GM12864 (cell line): Measurements from ENCODE around the gene S1PR5.

Experiments used
- DNase-seq: peaks from one replicate; pipeline ENCODE4 v3.0.0-alpha.2; 2011; ENCODE audit warnings: low read depth
- H3K4me3 ChIP-seq: 2 replicates; pipeline ENCODE4 v1.5.1; 2011; ENCODE audit warnings: mild to moderate bottlenecking, low read depth, low read length, control low read depth
- CTCF ChIP-seq: IDR thresholded peaks from 2 replicates; pipeline ENCODE4 v1.5.1; 2011; ENCODE audit warnings: low read depth, mild to moderate bottlenecking, moderate library complexity, low read length, control low read depth, inconsistent platforms; ENCODE audit errors: missing control alignments

The S1PR5 gene

GRCh38 chr19:10503002-10503789 is 14.1 kb downstream of the S1PR5 start, which contains the start of gene KEAP1:
Gene KEAP1 (minus strand): TSS chr19:10503356. CDS start chr19:10500033, 3,323 bp downstream.
- H3K4me3 ChIP-seq = peak within 1 kb of the TSS; percentile 95
- TF ChIP-seq CTCF = no peak
- no peak for DNase-seq

- DNase-seq = peak; percentile 71
- peak overlapping the region; percentile 95 for H3K4me3 ChIP-seq
- TF ChIP-seq CTCF = no peak
Observed at GRCh38 chr19:10502524-10503001, 14.7 kb downstream of the S1PR5 start.

DNA sequence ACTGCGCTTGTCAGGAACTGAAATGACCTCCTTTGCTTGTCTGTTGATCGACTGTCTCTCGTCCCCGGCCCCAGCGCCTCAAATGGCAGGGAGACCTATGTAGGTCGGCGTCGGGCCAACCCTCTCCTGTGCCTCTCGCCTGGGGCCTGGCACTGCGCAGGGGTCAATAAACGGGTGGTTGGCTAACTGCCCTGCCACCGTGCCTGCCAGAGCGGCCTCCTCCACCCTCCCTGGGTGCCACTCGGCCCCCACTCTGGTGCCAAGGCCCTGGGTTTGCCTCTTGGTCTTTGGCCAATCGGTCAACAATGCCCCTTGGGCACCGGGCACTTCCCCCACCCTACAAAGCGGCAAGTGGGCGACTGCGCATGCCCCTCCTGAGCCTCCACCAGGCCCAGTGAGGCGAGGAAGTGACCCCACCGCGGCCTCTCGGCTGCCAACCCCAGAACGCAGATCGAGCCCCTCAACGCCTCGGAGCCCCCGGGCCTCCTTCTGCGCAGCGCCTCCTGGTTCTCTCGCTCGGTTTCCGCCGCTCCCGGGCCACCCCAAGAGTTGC is 15.2 kb downstream of the S1PR5 start:
- H3K4me3 ChIP-seq = peak overlapping the region; percentile 95
- no peak for TF ChIP-seq CTCF
- DNase-seq = no peak

DNA sequence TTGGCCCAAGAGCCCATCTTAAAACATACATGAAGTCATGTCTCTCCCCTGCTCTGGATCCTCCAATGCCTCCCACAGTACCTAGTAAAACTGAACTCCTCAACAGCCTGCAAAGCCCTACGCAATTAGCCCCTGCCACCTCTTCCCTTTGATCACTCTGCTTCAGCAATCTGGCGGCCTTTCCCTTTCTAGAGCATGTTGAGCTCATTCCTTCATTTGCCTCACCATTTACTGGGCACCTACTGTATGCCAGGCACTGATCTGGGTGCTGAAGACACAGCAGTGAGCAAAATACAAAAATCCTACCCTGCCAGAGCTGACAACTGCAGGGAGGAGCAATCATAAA is 17.0 kb downstream of the S1PR5 start:
- no peak for TF ChIP-seq CTCF

GRCh38 chr19:10499550-10500246 is 17.5 kb downstream of the S1PR5 start:
- no peak overlapping the region for H3K4me3 ChIP-seq
- TF ChIP-seq CTCF = no peak
- DNase-seq = no peak

More for the DNA sequence above, 17.0 kb downstream of the S1PR5 start:
- no peak for DNase-seq
- no peak overlapping the region for H3K4me3 ChIP-seq

- no peak for DNase-seq
- TF ChIP-seq CTCF = no peak
- H3K4me3 ChIP-seq = no peak overlapping the region
Observed at GRCh38 chr19:10497371-10497770, 19.9 kb downstream of the S1PR5 start.
